Inferior parietal cortex (tissue), 1 donor: ENCODE results near the gene PRR23E.

ENCODE experiments used
- DNase-seq: peaks from one replicate; pipeline ENCODE4 v3.0.0-alpha.2; 2016; ENCODE audit errors: extremely low spot score

The PRR23E gene

DNA sequence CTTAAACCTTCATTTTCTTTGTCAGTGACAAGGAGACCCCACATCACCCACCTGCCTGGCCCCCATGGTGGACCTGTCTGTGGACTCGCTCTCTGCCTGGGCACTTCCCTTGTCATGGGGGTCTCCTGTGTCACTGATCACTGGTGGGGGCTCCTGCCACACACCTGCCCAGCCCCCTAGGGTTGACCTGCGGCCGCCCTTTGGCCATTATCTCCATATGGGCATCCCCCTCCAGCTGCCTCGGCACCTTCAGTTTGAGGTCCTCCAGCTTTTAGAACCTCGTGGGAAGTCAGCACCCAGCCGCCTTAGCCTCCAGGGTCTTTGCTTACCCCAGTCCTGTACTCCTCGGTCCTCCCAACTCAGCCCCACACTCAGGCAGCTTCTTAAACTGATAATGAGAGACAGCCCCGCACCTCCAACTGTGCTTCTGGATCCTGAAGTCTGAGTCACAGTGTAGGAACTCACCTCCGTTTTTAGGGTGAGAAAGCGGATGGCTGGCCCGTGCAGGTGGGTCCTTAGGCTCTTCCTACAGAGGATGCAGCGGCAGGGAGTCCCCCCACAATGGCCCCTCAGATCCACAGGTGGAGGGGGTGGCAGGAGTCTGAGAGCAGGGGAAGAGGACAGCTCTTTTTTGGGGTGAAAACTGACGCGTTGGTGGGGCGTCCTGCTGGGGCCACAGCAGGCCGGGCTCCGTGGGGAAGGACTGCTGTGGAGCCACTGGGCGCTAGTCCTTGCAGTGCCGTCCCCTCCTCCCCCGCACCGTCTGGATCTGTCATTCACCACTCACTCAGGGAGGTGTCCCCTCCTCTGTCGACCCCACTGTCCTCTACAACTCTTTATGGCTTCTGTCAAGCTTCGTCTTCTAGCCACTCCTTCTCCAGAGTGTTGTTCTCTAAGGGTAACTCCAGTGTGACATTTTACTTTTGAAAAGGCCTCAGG is 8.7 kb upstream of the PRR23E start:
- DNase-seq: no peak

- DNase-seq: no peak
Observed at GRCh38 chr3:127184870-127185216, 8.1 kb upstream of the PRR23E start.

DNA sequence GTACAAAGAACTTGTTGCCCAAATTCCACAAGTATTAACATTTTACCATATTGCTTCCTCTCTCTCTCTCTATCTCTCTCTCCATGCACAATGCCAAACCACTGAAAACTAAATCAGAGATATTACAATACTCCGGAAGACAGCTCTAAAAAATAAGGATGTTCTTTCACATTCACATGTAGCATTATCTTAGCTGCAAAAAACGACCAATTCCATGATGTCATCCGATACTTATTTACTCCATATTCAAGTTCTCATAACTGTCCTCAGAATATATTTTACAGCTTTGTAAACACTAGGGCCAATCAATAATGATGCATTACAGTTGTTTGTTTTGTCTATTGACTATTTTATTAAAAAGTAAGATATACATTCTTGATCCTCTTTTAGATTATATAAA is 7.7 kb upstream of the PRR23E start:
- DNase-seq: no peak

- DNase-seq: no peak
Observed at GRCh38 chr3:127185962-127186674, 6.8 kb upstream of the PRR23E start.

DNA sequence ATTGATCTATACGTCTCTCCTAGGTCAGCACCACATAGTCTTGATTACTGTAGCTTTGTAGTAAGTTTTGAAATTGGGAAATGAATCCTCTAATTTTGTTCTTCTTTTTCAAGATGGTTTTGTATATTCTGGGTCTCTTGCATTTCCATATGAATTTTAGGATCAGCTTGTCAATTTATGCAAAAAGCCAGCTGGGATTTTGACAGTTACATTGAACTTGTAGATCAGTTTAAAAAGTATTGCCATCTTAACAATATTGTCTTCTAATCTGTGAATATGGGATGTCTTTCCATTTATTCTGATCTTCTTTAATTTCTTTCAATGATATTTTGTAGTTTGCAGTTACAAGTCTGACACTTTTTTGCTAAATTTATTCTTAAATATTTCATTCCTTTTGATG is 5.6 kb upstream of the PRR23E start:
- no peak for DNase-seq

- no peak for DNase-seq
Observed at GRCh38 chr3:127193341-127193740, 410 bp downstream of the PRR23E start.

DNA sequence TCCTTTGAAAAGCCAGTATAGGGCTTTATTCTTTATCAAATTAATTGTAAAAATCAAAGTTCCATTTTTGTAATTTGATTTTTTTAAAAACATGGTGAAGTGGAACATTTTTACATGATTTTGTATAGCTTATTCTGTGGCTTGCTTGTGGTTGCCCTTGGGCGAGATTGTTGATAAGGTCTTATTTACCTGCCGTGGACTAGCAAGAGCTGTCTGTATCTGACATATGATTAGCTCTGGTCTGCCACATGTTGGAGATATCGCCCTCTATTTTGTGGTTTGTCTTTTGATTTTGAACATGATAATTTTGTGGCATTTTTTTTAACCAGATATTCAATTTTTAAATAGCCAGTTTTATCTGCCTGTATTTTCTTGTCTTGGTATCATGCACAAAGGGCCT is 844 bp downstream of the PRR23E start:
- no peak for DNase-seq

DNA sequence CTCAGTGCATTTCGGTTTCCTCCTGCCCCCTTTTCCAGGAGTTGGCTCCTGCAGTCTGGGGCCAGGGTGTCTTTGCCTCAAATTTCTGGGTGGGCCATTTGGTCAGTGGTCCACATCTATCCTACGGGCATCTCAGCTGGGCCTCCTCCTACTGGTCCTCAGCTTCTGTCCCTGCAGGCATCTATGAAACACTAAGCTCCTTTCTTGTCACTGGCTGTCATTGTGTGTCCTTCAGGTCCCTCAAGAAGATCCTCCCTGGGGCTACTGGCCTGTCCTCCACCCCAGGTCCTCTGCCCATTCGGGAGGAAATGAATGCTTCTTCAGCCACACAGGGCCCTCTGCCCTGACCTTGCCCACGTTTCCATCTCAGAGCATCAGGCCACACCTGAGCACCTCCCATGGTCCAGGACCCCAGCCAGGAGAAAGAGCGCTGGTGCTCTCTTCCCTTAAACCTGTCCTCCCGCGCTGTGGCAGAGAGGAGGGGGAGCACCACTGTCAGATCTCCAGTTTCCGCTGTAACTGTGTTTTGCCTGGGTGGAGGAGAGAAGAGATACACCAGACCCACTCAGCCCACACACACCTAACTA is 1.8 kb downstream of the PRR23E start:
- DNase-seq: no peak

- DNase-seq: no peak
Observed at GRCh38 chr3:127195417-127195816, 2.5 kb downstream of the PRR23E start.

DNA sequence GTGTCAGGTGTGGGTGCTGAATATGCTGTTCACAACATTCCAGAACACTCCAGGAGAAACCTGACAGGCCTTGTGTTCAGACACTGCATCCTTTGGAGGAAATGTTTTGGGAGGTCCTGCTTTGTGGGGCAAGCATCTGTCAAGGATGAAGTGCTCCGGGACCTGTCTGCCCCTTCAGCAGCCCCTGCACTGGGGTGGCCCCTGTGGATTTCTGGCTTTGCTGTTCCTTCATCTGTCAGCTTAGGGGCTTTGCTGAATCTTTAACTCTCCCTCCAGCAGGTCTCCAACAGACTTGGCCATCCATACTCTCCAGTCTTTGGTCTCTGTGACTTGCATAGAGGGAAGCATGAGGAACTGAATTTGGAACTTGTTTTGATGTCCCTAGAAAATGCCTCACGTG is 3.1 kb downstream of the PRR23E start:
- no peak for DNase-seq

DNA sequence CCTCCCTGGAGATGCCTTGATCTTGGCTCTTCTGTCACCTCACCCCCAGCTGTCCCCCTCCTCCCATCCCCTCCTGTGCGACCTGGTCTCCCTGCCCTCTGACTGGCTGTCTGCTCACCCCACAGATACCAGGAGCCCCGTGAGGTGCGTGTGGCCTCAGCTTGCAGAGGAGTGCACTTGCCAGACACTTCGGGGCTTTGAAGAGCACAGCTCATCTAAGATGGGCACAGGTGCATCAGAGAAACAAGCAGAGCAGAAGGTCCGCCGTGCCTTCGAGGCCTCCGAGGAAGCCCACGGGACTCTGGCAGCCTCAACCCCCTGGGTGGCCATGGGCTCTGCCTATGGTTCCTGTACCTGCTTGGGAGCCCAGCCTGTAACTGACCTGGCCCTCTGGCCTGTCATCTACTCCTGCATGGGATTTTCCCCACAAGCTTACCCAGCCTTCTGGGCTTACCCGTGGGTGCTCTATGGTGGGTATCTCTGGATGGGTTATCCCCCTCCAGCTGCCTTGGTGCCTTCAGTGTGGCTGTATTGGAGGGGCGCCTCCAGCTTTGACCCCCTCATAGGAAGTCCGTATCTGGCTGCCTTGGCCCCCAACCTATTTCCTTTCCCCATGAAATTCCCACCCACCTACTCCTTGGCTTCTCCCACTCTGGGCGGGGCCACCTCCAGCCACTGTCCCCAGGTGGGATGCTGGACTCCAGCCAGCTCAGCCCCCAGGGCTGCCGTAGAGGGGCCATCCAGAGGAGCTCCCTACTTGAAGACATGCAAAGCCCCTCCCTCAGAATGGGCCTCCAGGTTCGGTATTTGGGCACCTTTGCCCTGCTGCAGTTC is 3.8 kb downstream of the PRR23E start:
- DNase-seq: no peak

DNA sequence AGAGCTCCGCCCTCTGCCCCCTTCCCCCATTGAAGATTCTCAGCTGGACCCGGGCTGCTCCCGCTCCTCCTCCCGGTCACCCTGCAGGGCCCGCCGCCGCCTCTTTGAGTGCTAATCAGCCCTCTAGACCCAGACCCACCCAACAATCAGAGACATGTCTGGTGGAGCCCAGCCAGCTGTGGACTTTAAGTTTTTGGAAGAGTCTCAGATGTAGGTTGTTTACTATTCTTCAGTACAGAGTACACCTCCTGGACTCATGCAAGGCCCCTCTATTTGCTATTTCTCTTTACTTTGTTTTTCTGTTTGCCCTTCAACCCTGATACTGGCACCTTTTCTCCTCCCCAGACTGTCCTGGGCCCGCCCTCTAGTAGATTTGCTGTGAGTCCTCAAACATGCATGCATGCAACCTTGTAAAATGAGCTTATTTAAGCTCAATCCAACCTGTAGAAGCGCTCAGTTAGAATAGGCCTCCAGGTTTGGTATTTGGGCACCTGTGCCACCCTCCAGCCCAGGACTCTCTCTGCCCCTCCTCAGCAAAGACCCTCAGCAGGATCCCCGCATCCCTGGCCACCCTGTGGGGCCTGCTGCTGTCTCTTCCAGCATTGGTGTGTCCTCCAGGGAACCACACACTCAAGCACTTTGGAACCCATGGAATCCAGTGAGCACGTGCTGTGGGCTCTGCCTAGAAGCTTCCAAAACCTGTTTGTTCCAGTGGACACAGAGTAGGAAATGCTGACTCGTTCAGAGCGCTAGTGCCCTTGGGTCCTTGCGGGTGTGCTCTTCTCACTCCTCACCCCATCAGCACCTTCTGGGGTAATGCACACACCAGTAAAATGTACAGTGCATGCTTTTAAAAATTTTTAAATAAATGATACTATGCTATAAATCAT is 4.6 kb downstream of the PRR23E start:
- DNase-seq: no peak

DNA sequence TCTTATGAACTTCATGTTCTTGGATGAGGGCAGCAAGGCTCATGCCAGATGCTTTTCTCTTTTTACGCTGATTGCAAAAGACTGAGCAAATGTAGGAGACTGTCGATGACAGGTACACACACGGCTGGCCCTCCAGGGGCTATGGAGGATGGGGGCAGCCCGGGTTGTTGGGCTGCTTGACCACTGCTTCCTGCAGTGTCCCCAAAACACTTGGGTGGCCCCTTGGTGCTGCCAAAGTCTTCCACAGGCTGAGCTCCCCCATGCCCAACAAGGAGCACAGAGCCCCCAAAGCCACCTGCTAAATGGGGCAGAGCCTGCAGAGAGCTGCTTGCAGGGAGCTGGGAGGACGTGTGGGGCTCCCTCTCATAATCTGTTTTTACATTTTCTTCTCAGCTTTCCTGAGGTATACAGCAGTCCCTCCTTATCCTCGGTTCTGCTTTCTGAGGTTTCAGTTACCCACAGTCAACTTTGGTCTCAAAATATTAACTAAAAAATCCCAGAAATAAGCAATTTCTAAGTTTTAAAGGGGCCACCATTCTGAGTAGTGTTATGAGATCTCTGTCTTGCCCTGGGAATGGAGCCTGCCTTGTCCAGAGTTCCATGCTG is 7.3 kb downstream of the PRR23E start:
- DNase-seq: no peak

DNA sequence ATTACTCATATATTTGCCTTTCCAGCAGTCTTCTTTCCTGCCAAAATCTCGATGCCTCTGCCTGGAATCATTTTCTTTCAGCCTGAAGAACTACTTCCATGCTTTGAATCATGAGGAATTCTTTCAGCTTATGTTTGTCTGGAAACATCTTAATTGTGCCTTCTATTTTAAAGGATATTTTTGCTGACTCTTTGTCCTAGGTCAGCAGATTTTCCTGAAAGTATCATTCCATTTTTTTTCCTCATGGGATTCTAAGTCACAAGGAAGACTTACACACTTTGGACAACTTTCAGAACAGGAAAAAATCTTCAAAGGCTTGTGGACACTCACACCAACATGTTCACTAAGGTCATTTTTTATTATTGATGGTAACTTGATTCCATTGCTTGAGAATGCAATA is 10.1 kb downstream of the PRR23E start:
- DNase-seq: no peak

DNA sequence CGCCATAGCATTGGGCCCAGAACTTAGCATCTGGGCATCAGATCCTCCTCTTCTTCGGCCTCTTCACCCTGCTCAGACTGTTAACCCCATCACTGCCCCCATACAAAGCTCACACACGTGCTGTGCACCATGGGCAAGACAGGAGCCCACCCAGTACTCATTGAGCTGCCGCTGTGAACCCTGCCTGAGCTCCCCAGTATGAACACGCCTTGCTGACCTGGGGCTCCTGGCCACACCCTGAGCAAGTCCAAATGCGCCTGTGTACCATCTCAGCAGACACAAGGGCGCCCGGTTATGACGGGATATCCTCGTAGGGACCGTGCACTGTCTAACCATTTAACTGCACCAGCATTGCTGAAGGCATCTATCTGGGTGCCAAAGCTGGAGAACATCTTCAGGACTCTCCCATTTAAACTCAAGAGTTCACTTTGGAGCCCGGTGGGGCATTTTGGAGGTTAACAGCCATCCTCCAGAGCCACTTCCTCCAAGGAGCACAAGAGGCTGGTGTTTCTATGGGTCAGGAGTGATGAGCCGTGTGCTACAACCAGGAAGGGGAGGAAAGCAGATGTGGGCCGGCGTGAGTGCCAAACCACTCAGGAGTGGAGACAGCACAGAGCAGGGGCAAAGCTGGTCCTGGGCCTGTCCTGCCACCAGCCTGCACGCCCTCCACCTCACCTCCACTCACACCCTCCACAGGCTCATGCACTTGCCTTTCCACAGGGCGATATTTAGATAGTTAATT is 12.1 kb downstream of the PRR23E start:
- no peak for DNase-seq

DNA sequence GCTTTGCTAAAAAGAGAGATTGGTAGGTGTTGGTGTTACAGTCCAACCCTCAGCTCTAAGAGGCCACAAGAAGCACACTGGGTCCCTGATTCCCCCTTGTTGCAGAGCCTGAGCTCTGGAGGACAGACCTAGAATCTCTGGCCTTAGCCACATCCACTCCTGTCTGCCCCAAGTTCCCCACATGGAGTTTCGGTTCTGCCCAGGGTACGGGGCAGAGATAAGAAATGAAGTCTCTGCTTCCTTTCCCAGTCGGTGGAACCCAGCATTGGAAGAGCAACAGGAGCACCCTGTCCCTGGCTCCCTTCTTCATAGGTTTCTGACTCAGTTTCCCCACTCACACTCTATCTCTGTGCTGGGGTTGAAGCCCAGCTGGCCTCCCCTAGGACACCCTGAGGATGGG is 13.2 kb downstream of the PRR23E start:
- DNase-seq: no peak

GRCh38 chr3:127206611-127207516 is 13.9 kb downstream of the PRR23E start:
- no peak for DNase-seq

GRCh38 chr3:127207727-127208482 is 15.0 kb downstream of the PRR23E start:
- no peak for DNase-seq
